SU-DHL-6 (cell line): Measurements from ENCODE around the gene PEX16.

Source experiments
- H2AFZ ChIP-seq: fragments of 200-600 bp; sonication (generic); 2 replicates; pipeline ENCODE4 v1.6.1; 2014; ENCODE audit warnings: low read depth, mild to moderate bottlenecking, moderate library complexity, mixed read lengths, antibody characterized with exemption, low read length; ENCODE audit not compliant: severe bottlenecking
- H3F3A ChIP-seq: fragments of 200-600 bp; shearing (Covaris generic); 2 replicates; pipeline ENCODE4 v1.6.0; 2016; ENCODE audit warnings: antibody characterized with exemption, mild to moderate bottlenecking; ENCODE audit not compliant: insufficient read depth
- H3K27ac ChIP-seq: fragments of 200-600 bp; sonication (generic); 2 replicates; pipeline ENCODE4 v1.5.1; 2016; ENCODE audit warnings: low read depth, mild to moderate bottlenecking, low read length, moderate library complexity, mixed read lengths
- H3K27me3 ChIP-seq: fragments of 200-600 bp; sonication (generic), shearing (Covaris generic); 2 replicates; pipeline ENCODE4 v1.6.0; 2014; ENCODE audit warnings: mild to moderate bottlenecking, low read length
- H3K36me3 ChIP-seq: fragments of 200-600 bp; sonication (generic); 2 replicates; pipeline ENCODE4 v1.6.1; 2014; ENCODE audit warnings: mild to moderate bottlenecking, low read length, mixed read lengths
- H3K4me2 ChIP-seq: fragments of 300-600, 200-600 bp; shearing (Covaris generic), sonication (generic); 2 replicates; pipeline ENCODE4 v1.6.0; 2014; ENCODE audit warnings: low read length, low read depth, mild to moderate bottlenecking; ENCODE audit not compliant: poor library complexity, severe bottlenecking
- H3K4me3 ChIP-seq: fragments of 200-600 bp; sonication (generic); 2 replicates; pipeline ENCODE4 v1.5.1; 2014; ENCODE audit warnings: antibody characterized with exemption, low read length, mild to moderate bottlenecking, mixed read lengths; ENCODE audit not compliant: insufficient read depth, poor library complexity, severe bottlenecking
- H3K79me2 ChIP-seq: fragments of 200-600 bp; sonication (generic); 2 replicates; pipeline ENCODE4 v1.6.1; 2014; ENCODE audit warnings: mild to moderate bottlenecking, low read length, moderate library complexity; ENCODE audit not compliant: insufficient read depth
- H3K9ac ChIP-seq: fragments of 200-600 bp; sonication (generic); 2 replicates; pipeline ENCODE4 v1.7.0; 2014; ENCODE audit warnings: mild to moderate bottlenecking, low read length
- H3K9me2 ChIP-seq: fragments of 200-600 bp; sonication (generic); replicated peaks from 2 replicates; pipeline ENCODE4 v1.6.1; 2014; ENCODE audit warnings: low read length; ENCODE audit not compliant: insufficient read depth
- H3K9me3 ChIP-seq: fragments of 200-600 bp; sonication (generic); 2 replicates; pipeline ENCODE4 v1.6.1; 2014; ENCODE audit warnings: low read length, mixed read lengths; ENCODE audit not compliant: insufficient read depth
- H4K20me1 ChIP-seq: fragments of 200-600 bp; sonication (generic); 2 replicates; pipeline ENCODE4 v1.6.1; 2014; ENCODE audit warnings: low read depth, mild to moderate bottlenecking, antibody characterized with exemption, low read length, moderate library complexity, mixed read lengths
- EZH2phosphoT487 ChIP-seq: fragments of 200-600 bp; sonication (generic), shearing (Covaris generic); conservative IDR thresholded peaks from 2 replicates; pipeline ENCODE4 v1.6.1; 2018; ENCODE audit warnings: mild to moderate bottlenecking, antibody characterized with exemption, low read length, moderate library complexity, mixed read lengths
- TF ChIP-seq, protein P1 (sequence below): fragments of 200-600 bp; sonication (generic); IDR thresholded peaks from one replicate; pipeline ENCODE4 v1.5.1; 2017; ENCODE audit warnings: antibody characterized with exemption, mild to moderate bottlenecking, low read length, moderate library complexity; ENCODE audit not compliant: insufficient read depth, poor library complexity, severe bottlenecking

The PEX16 gene

DNA sequence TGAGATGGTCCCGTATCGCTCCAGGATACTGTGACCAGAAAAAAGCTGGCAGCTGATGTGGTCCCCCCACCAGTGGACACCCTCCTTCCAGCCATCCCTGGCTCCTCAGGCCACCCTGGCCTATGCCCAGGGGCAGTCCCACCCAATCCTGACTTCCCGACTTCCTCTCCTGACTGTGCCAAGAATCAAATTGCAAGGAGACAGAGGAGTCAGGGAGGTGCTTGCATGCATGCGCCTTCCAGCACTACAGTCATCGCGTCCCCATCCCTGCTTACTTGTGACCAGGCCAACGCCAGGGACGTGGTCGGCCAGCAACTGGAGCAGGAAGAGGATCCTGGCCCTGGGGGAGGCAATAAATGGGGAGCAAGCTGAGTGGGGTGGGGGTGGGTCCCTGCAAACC is 7.1 kb downstream of the PEX16 start:
- Histone ChIP-seq H3K79me2 (no peaks in the 10 kb centered on the region), H3K27ac (no peak overlapping the region), H3F3A (no peaks in the 10 kb centered on the region), H3K4me2 (no peak overlapping the region), H3K4me3 (no peak overlapping the region), H3K9me3 (no peaks in the 10 kb centered on the region), H3K27me3 (no peaks in the 10 kb centered on the region), H4K20me1 (no peaks in the 10 kb centered on the region), H3K36me3 (no peaks in the 10 kb centered on the region), H3K9ac (no peak overlapping the region), H3K9me2 (no peaks in the 10 kb centered on the region), H2AFZ (no peak overlapping the region)
- TF ChIP-seq, protein P1, sequence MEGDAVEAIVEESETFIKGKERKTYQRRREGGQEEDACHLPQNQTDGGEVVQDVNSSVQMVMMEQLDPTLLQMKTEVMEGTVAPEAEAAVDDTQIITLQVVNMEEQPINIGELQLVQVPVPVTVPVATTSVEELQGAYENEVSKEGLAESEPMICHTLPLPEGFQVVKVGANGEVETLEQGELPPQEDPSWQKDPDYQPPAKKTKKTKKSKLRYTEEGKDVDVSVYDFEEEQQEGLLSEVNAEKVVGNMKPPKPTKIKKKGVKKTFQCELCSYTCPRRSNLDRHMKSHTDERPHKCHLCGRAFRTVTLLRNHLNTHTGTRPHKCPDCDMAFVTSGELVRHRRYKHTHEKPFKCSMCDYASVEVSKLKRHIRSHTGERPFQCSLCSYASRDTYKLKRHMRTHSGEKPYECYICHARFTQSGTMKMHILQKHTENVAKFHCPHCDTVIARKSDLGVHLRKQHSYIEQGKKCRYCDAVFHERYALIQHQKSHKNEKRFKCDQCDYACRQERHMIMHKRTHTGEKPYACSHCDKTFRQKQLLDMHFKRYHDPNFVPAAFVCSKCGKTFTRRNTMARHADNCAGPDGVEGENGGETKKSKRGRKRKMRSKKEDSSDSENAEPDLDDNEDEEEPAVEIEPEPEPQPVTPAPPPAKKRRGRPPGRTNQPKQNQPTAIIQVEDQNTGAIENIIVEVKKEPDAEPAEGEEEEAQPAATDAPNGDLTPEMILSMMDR: no peak
- TF ChIP-seq EZH2phosphoT487: no peak

DNA sequence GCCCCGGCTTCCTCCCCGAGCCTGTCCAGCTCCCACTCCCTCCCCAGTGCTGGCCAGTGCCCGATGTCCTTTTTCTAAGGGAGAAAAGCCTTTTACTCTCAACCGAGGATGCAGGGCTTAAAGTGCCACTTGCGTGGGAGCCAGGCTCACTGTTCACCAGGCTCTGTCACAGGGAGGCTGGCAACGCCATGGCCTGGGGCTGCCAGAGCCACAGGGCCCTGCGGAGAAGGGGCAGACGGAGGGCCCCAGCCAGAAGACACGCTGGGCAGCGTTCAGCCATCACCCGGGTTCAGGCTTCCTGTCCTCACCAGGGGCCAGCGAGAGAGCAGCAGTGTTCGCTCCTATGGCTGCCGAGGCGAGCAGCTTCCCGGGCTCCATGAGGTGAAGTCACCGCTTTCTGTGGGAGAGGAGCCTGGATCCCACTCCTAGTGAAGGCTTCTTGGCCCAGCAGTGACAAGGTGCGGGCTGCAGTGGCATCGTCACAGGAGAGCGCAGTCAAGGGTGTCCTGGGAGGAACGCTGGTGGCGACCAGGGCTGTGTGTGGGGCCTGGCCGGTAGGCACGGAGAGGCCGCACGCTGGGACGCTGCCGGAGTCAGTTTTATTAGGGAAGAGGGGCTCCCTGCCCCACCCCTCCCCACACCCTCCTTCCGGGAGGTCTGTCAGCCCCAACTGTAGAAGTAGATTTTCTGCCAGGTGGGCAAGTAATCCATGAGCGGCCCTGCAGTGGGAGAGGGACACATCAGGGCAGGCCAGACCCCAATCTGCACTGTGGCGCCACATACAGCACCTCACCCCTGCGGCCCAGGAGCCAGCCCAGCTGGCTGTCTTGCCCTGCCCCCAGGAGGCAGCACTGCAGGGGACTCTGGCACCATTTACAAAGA is 7.8 kb downstream of the PEX16 start:
- Histone ChIP-seq H3K9me3 (no peaks in the 10 kb centered on the region), H3K36me3 (no peaks in the 10 kb centered on the region), H4K20me1 (no peaks in the 10 kb centered on the region), H3K4me3 (no peak overlapping the region), H3K9me2 (no peaks in the 10 kb centered on the region), H3K27ac (no peak overlapping the region), H2AFZ (no peak overlapping the region), H3K27me3 (no peaks in the 10 kb centered on the region), H3K9ac (no peak overlapping the region), H3F3A (no peaks in the 10 kb centered on the region), H3K79me2 (no peaks in the 10 kb centered on the region), H3K4me2 (no peak overlapping the region)
- no peak for TF ChIP-seq EZH2phosphoT487
- TF ChIP-seq, protein P1: no peak

DNA sequence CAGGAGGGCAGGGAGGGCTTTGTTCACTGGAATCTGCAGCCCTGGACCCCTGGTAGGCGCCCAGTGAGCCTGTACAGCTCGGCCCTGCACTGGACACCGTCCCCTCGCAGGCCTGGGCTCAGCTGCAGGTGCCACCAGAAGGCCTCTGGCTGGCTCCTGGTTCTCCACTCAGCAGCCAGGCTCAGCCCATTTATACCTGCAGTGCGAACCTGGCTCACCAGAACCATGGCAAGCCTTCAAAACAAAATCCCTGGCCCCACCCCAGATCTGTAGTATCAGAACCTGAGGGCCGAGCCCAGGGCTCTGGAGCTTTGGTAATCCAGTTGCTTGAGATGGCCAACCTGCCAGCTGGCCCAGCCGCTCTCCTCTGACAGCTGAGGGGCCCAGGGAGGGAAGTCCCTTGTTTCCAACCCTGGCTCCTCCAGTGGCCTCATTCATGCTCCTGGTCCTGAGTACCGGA is 9.7 kb downstream of the PEX16 start:
- no peak overlapping the region for H3K4me2 ChIP-seq
- H3K79me2 ChIP-seq: no peaks in the 10 kb centered on the region
- no peak overlapping the region for H3K27ac ChIP-seq
- no peak overlapping the region for H2AFZ ChIP-seq
- H3K9me3 ChIP-seq: no peaks in the 10 kb centered on the region
- H3K9ac ChIP-seq: no peak overlapping the region
- TF ChIP-seq EZH2phosphoT487: no peak
- TF ChIP-seq, protein P1: no peak
- no peaks in the 10 kb centered on the region for H3K36me3 ChIP-seq
- no peaks in the 10 kb centered on the region for H4K20me1 ChIP-seq
- H3K4me3 ChIP-seq: no peak overlapping the region
- H3K27me3 ChIP-seq: no peaks in the 10 kb centered on the region
- no peaks in the 10 kb centered on the region for H3K9me2 ChIP-seq
- no peaks in the 10 kb centered on the region for H3F3A ChIP-seq
